Urinary bladder (tissue), 4 donors: ENCODE measurements around the gene ADGRB3. TPM values are rescaled to one million over a fixed set of nuclear protein-coding genes. Genes with fewer than 3 reads are reported as not detected.

Source experiments
- DNase-seq: peaks from one replicate; pipeline ENCODE4 v3.0.0-alpha.2; 2015; ENCODE audit errors: extremely low spot score
- H3K27ac ChIP-seq: one replicate; pipeline ENCODE4 v1.5.1; 2013; ENCODE audit warnings: low read depth, mild to moderate bottlenecking, moderate library complexity
- H3K36me3 ChIP-seq: one replicate; pipeline ENCODE4 v1.6.1; 2013; ENCODE audit warnings: mild to moderate bottlenecking, moderate library complexity; ENCODE audit not compliant: insufficient read depth
- H3K4me1 ChIP-seq: one replicate; pipeline ENCODE4 v1.6.1; 2013; ENCODE audit warnings: mild to moderate bottlenecking, moderate library complexity; ENCODE audit not compliant: insufficient read depth
- H3K4me3 ChIP-seq: one replicate; pipeline ENCODE4 v1.5.1; 2013; ENCODE audit warnings: low read depth, low read length
- WGBS: extraction: QIAGEN DNeasy Blood & Tissue Kit; methylation state at CpG from one replicate; pipeline ENCODE4 v1.1.7; 2013; 5-methylcytosine and 5-hydroxymethylcytosine counted together
- polyA plus RNA-seq: library from polyadenylated mRNA; stranded (reverse); fragments of 200-250 nt; gene quantifications from one replicate; pipeline ENCODE4 v1.2.3, GENCODE V29; 2013
- total RNA-seq: library from RNA; depleted of rRNA; stranded (reverse); fragments of >200 nt; gene quantifications from one replicate; pipeline ENCODE4 v1.2.3, GENCODE V29; 2014
- donor health status: healthy with polysubstance abuse.
- donor health status: healthy.

ADGRB3 gene
- total and polyA plus RNA-seq, 2 donors, result 4.7 to 29.4 TPM

GRCh38 chr6:69005199-69005598 is 370.1 kb downstream of the ADGRB3 start:
- WGBS, result 85% methylated on average over 5 of the region's 5 CpGs
- no peaks in the 10 kb centered on the region for H3K4me1 ChIP-seq
- H3K36me3 ChIP-seq, result no peaks in the 10 kb centered on the region
- no peak overlapping the region for H3K27ac ChIP-seq
- no peak overlapping the region for H3K4me3 ChIP-seq
- DNase-seq, result no peak

DNA sequence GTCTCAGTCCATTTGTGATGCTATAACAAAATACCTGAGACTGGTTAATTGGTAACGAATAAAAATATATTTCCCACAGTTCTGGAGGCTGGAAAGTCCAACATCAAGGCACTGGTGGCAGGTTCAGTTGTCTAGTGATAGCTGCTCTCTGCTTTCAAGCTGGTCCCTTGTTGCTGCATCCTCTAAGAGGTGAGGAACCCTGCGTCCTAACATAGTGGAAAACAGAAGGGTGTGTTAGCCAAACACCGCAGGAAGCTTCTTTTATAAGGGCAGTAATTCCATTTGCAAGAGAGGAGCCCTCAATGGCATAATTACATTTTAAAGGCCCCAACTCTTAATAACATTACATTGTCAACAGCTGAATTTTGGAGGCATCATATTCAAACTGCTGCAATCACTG is 372.7 kb downstream of the ADGRB3 start:
- no peaks in the 10 kb centered on the region for H3K36me3 ChIP-seq
- no peak overlapping the region for H3K4me3 ChIP-seq
- H3K4me1 ChIP-seq, result no peaks in the 10 kb centered on the region
- DNase-seq, result no peak
- no peak overlapping the region for H3K27ac ChIP-seq
- 66% methylated on average over 3 of the region's 3 CpGs for WGBS

GRCh38 chr6:69012211-69012610 is 377.1 kb downstream of the ADGRB3 start:
- no peaks in the 10 kb centered on the region for H3K36me3 ChIP-seq
- H3K4me3 ChIP-seq, result no peak overlapping the region
- WGBS, result 85% methylated on average over 2 of the region's 2 CpGs
- no peaks in the 10 kb centered on the region for H3K4me1 ChIP-seq
- no peak overlapping the region for H3K27ac ChIP-seq
- DNase-seq, result no peak

DNA sequence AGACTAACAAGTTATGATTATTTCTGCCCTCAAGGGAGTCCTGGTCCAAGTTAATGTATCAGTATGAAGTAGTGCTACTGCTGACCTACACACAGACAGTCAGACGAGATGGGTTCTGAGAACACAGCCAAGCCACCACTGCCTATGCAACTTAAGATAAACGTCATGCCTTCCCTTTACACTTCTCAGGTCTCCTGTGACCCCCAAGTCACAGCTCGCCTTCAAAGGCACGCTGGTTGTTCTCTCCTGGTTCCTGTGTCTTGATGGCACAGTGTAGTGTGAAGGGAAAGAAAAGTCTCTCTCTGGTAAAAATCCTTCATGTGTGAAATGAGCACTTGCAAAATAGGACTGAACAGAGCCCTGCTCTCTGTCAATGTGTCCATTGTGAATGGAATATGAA is 377.8 kb downstream of the ADGRB3 start:
- Histone ChIP-seq H3K27ac (no peak overlapping the region), H3K4me3 (no peak overlapping the region), H3K36me3 (no peaks in the 10 kb centered on the region), H3K4me1 (no peaks in the 10 kb centered on the region)
- no peak for DNase-seq
- 72% methylated on average over 4 of the region's 4 CpGs for WGBS

DNA sequence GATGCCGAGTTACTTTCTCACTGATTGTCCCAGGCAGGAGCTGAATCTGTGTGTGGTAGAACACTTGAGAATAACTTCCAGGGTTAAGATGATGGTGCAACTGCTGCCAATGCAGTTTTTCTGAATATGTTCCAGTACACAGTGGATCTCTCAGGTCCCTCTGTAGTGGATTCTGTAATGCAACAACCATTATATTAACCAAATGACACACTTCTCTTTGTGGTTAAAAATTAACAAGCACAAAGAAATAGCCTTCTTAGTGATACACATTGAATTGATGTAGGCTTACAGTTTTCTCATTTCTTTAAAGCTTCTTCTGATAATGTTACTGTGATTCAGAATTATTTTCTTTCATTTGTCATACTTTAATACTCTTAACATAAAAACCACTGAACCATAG is 383.8 kb downstream of the ADGRB3 start:
- Histone ChIP-seq H3K36me3 (no peaks in the 10 kb centered on the region), H3K4me3 (no peak overlapping the region), H3K4me1 (no peaks in the 10 kb centered on the region), H3K27ac (no peak overlapping the region)
- DNase-seq, result no peak
- WGBS, result 97% methylated on average over 1 of the region's 1 CpG

- Histone ChIP-seq H3K4me3 (no peak overlapping the region), H3K27ac (no peak overlapping the region), H3K36me3 (no peaks in the 10 kb centered on the region), H3K4me1 (no peaks in the 10 kb centered on the region)
- 81% methylated on average over 4 of the region's 4 CpGs for WGBS
- no peak for DNase-seq
Observed at GRCh38 chr6:69019832-69020231, 384.8 kb downstream of the ADGRB3 start.

- DNase-seq, result no peak
- H3K27ac ChIP-seq, result no peak overlapping the region
- 72% methylated on average over 1 of the region's 1 CpG for WGBS
- no peak overlapping the region for H3K4me3 ChIP-seq
- H3K4me1 ChIP-seq, result no peaks in the 10 kb centered on the region
- no peaks in the 10 kb centered on the region for H3K36me3 ChIP-seq
Observed at GRCh38 chr6:69022993-69023392, 387.9 kb downstream of the ADGRB3 start.

DNA sequence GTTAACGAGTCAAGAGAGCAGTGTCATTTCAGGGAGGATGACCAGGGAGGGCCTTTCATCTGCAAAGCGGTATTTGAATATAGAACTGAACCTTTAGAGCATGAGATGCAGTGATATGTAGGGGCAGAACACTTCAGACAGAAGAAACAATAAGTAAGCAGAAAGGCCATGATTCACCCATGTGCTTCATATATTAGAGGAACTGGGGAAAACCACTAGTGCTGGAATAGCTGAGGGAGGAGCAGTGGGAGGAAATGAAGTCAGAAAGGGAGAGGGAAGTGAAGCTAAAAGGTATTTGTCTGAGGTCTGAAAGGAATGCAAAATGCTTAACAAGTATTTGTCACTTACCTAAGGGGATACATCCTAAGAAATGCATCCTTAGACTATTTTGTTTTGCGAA is 391.2 kb downstream of the ADGRB3 start:
- Histone ChIP-seq H3K4me3 (no peak overlapping the region), H3K27ac (no peak overlapping the region), H3K4me1 (no peaks in the 10 kb centered on the region), H3K36me3 (no peaks in the 10 kb centered on the region)
- no peak for DNase-seq
- WGBS, result 94% methylated on average over 3 of the region's 3 CpGs

GRCh38 chr6:69026715-69027114 is 391.6 kb downstream of the ADGRB3 start:
- no peaks in the 10 kb centered on the region for H3K4me1 ChIP-seq
- 81% methylated on average over 3 of the region's 3 CpGs for whole genome bisulfite sequencing
- H3K27ac ChIP-seq, result no peak overlapping the region
- H3K4me3 ChIP-seq, result no peak overlapping the region
- H3K36me3 ChIP-seq, result no peaks in the 10 kb centered on the region
- no peak for DNase-seq

DNA sequence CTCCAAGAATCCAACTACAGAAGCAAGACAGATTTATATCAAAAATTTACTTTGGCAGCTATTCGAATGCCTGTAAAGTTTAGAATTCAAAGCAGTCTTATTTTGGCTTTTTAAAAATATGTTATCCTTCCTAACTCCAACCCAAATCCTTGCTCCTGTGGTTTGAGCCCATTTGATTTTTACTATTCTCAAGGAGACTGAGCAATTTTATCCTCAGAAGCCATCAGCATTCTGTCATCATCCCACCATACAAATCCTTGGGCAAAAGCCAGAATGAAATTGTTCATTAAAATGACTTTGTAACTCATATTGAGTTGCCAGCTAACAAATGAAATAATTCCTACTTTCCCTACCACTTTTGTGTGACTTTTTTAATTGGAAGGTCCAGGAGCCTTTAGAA is 392.8 kb downstream of the ADGRB3 start:
- DNase-seq, result no peak
- H3K27ac ChIP-seq, result no peak overlapping the region
- no peaks in the 10 kb centered on the region for H3K36me3 ChIP-seq
- WGBS, result 63% methylated on average over 1 of the region's 1 CpG
- H3K4me3 ChIP-seq, result no peak overlapping the region
- no peaks in the 10 kb centered on the region for H3K4me1 ChIP-seq

GRCh38 chr6:69038841-69039240 is 403.8 kb downstream of the ADGRB3 start:
- no peak for DNase-seq
- no peaks in the 10 kb centered on the region for H3K36me3 ChIP-seq
- H3K4me3 ChIP-seq, result no peak overlapping the region
- no peak overlapping the region for H3K27ac ChIP-seq
- H3K4me1 ChIP-seq, result no peaks in the 10 kb centered on the region

GRCh38 chr6:69042297-69042696 is 407.2 kb downstream of the ADGRB3 start:
- H3K36me3 ChIP-seq, result no peaks in the 10 kb centered on the region
- WGBS, result 73% methylated on average over 3 of the region's 3 CpGs
- no peak overlapping the region for H3K4me3 ChIP-seq
- no peak for DNase-seq
- no peaks in the 10 kb centered on the region for H3K4me1 ChIP-seq
- H3K27ac ChIP-seq, result no peak overlapping the region

GRCh38 chr6:69044534-69044933 is 409.5 kb downstream of the ADGRB3 start:
- H3K4me1 ChIP-seq, result no peaks in the 10 kb centered on the region
- DNase-seq, result no peak
- 27% methylated on average over 3 of the region's 3 CpGs for WGBS
- no peaks in the 10 kb centered on the region for H3K36me3 ChIP-seq
- H3K27ac ChIP-seq, result no peak overlapping the region
- no peak overlapping the region for H3K4me3 ChIP-seq

DNA sequence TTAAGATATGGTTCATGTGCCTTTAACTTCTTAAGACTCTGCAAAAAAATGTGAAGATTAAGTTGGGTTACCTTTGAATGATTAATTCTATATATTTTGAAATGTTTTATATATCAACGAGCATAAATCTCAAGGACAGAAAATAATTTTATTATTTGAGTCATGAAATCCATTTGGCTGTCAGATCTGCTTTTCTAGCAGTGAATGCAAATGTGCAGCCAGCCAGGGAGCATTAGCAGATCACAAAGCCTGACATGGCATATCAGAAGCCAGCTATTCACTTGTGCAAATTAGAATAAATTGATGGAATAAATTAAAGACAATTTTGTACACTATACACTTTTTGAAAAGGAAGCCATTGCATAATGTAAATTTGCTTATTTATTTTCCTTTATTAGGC is 424.3 kb downstream of the ADGRB3 start:
- H3K27ac ChIP-seq, result no peak overlapping the region
- H3K4me1 ChIP-seq, result no peaks in the 10 kb centered on the region
- no peak overlapping the region for H3K4me3 ChIP-seq
- 79% methylated on average over 1 of the region's 1 CpG for WGBS
- no peak for DNase-seq
- H3K36me3 ChIP-seq, result no peaks in the 10 kb centered on the region

DNA sequence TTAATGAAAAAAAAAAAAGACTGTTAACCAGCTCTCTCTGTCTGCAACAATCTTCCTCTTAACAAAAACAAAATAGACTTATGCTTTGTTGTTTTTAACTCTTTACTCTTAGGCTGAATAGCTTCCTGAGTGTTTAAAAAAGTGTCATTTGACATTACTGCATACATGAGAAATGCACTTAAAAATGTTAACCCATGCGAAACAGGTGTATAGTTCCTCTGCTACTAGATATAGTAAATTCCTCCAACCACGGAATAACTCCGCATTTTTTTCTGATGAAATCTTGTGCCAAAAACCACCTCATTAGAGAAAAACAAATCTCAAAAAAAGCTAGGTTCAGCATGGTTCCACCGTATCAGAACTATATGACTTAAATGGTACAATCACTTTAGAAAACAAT is 426.0 kb downstream of the ADGRB3 start:
- 89% methylated on average over 4 of the region's 4 CpGs for WGBS
- H3K4me3 ChIP-seq, result no peak overlapping the region
- no peaks in the 10 kb centered on the region for H3K4me1 ChIP-seq
- no peak overlapping the region for H3K27ac ChIP-seq
- no peak for DNase-seq
- H3K36me3 ChIP-seq, result no peaks in the 10 kb centered on the region
